Measurements from ENCODE around the gene FAM200A.
A peak's percentile ranks its signal among the peaks of the same experiment; 100 is the strongest.

FAM200A gene

GRCh38 chr7:99499721-99500636 is 51.9 kb downstream of the FAM200A start, which contains the start of gene ZNF394:
Gene ZNF394, minus strand, starts transcription at chr7:99500281. Its CDS starts 188 bp downstream, at chr7:99500093.
- DNase-seq = peak; percentile 91

- no peak for DNase-seq
These were observed 52.6 kb downstream of the FAM200A start for GRCh38 chr7:99499371-99499720.

GRCh38 chr7:99498546-99498944 is 53.4 kb downstream of the FAM200A start:
- DNase-seq = no peak

- DNase-seq = no peak
These were observed 54.0 kb downstream of the FAM200A start for GRCh38 chr7:99497766-99498545.

All from fibroblast of skin of right quadriceps (primary cell).